Endothelial cell of umbilical vein (primary cell): ENCODE results near the gene PRUNE2. TPM values are rescaled to one million over a fixed set of nuclear protein-coding genes. Genes with fewer than 3 reads are reported as not detected.

Source experiments
- BruUV-seq: library from RNA; stranded (reverse); fragments of 400-500 nt; replicated peaks from 2 replicates; lab custom pipeline; 2021; lab: Mats Ljungman, UMichigan
- CTCF ChIA-PET: fragments of 300-600, 350-600 bp; sonication (Branson Sonifier 250); formaldehyde crosslinking; loops from one replicate; lab custom pipeline; 2021; ENCODE audit warnings: antibody characterized with exemption, inconsistent platforms; lab: Charles Lee
- POLR2A ChIA-PET: fragments of 300-600, 350-600 bp; sonication (Branson Sonifier 250); formaldehyde crosslinking; loops from one replicate; lab custom pipeline; 2021; ENCODE audit warnings: antibody characterized with exemption, inconsistent platforms; lab: Charles Lee
- DNase-seq: peaks from one replicate; pipeline ENCODE4 v3.0.0-alpha.2; 2011; ENCODE audit warnings: low read depth, low spot score
- FAIRE-seq: peaks from 2 replicates; lab custom pipeline; 2011; peaks lifted over from hg19 to GRCh38; lab: Jason Lieb, UNC
- H2AFZ ChIP-seq: 2 replicates; pipeline ENCODE4 v1.6.0; 2012; ENCODE audit warnings: low read depth, low read length, control low read depth, inconsistent platforms
- H3K27ac ChIP-seq: 2 replicates; pipeline ENCODE4 v1.5.1; 2011; ENCODE audit warnings: low read depth, mild to moderate bottlenecking, control low read depth, low read length, moderate library complexity; ENCODE audit not compliant: insufficient read depth
- H3K27me3 ChIP-seq, 2 experiments: 2 replicates each; pipeline versions ENCODE4 v1.6.0 to v1.6.1; 2011; ENCODE audit warnings: low read length in 2 of 2, mixed read lengths in 1 of 2; ENCODE audit not compliant: control insufficient read depth in 2 of 2, insufficient read depth in 2 of 2
- H3K36me3 ChIP-seq, 2 experiments: 2 replicates in 1 of 2; 3 replicates in 1 of 2; pipeline ENCODE4 v1.5.1; 2011; ENCODE audit warnings: low read length in 2 of 2, mild to moderate bottlenecking in 1 of 2, moderate library complexity in 1 of 2; ENCODE audit not compliant: control insufficient read depth in 2 of 2, insufficient read depth in 2 of 2; ENCODE audit errors: extremely low read depth in 1 of 2
- H3K4me1 ChIP-seq: 3 replicates; pipeline ENCODE4 v1.5.1; 2011; ENCODE audit warnings: mild to moderate bottlenecking, low read length; ENCODE audit not compliant: control insufficient read depth, insufficient read depth; ENCODE audit errors: extremely low read depth
- H3K4me2 ChIP-seq: 2 replicates; pipeline ENCODE4 v1.6.1; 2011; ENCODE audit warnings: low read length, control low read depth, mixed read lengths; ENCODE audit not compliant: insufficient read depth
- H3K4me3 ChIP-seq, 3 experiments: fragments of 200-600 bp in 1 of 3; sonication (generic), shearing (Covaris generic) in 1 of 3; replicated peaks in 1 of 3; 2 replicates each; pipeline ENCODE4 v1.5.1; 2011 to 2016; ENCODE audit warnings: control low read depth in 3 of 3, low read length in 3 of 3, mild to moderate bottlenecking in 2 of 3, inconsistent platforms in 1 of 3, low read depth in 1 of 3, moderate library complexity in 1 of 3; ENCODE audit not compliant: insufficient read depth in 1 of 3
- H3K79me2 ChIP-seq: 2 replicates; pipeline ENCODE4 v1.6.0; 2012; ENCODE audit warnings: low read length, inconsistent platforms; ENCODE audit not compliant: control insufficient read depth, insufficient read depth
- H3K9ac ChIP-seq: replicated peaks from 2 replicates; pipeline ENCODE3; 2011; ENCODE audit warnings: low read length, control low read depth; ENCODE audit not compliant: insufficient read depth; ENCODE audit errors: extremely low read depth
- H3K9me1 ChIP-seq: replicated peaks from 3 replicates; pipeline ENCODE4 v1.6.0; 2011; ENCODE audit warnings: mild to moderate bottlenecking, low read length; ENCODE audit not compliant: control insufficient read depth, insufficient read depth; ENCODE audit errors: extremely low read depth
- H3K9me3 ChIP-seq: replicated peaks from 2 replicates; pipeline ENCODE4 v1.5.1; 2012; ENCODE audit warnings: low read length, inconsistent platforms; ENCODE audit not compliant: control insufficient read depth, insufficient read depth
- H4K20me1 ChIP-seq: replicated peaks from 2 replicates; pipeline ENCODE3; 2011; ENCODE audit warnings: mild to moderate bottlenecking, low read length; ENCODE audit not compliant: control insufficient read depth, insufficient read depth; ENCODE audit errors: extremely low read depth
- EZH2 ChIP-seq: IDR thresholded peaks from 2 replicates; pipeline ENCODE4 v1.6.1; 2012; ENCODE audit warnings: borderline replicate concordance, low read depth, mild to moderate bottlenecking, moderate library complexity, low read length, inconsistent platforms; ENCODE audit not compliant: severe bottlenecking
- GATA2 ChIP-seq: IDR thresholded peaks from 2 replicates; pipeline ENCODE4 v1.7.0; 2011; ENCODE audit warnings: low read depth, mild to moderate bottlenecking, moderate library complexity, mixed read lengths, low read length; ENCODE audit not compliant: insufficient read length, insufficient read depth
- MYC ChIP-seq: IDR thresholded peaks from one replicate; pipeline ENCODE4 v1.6.1; 2011; ENCODE audit warnings: mild to moderate bottlenecking, low read depth, low read length
- POLR2A ChIP-seq: IDR thresholded peaks from 2 replicates; pipeline ENCODE4 v1.6.1; 2012; ENCODE audit warnings: low read depth, mild to moderate bottlenecking, control low read depth, low read length
- dilution Hi-C: fragments of 300-500 bp; cut with MboI; formaldehyde crosslinking; loops from one replicate; pipeline ENCODE4 v1.15.0; 2019; ENCODE audit warnings: low sequenced_read_pairs; ENCODE audit not compliant: extremely low pct_ligation_motif_present
- intact Hi-C: fragments of 100-400 bp; cut with micrococcal nuclease; formaldehyde crosslinking; loops from one replicate; pipeline ENCODE4 v1.10.0; 2022
- polyA plus RNA-seq, 4 experiments: library from polyadenylated mRNA; depleted of rRNA in 3 of 4; stranded (reverse) in 3 of 4; unstranded in 1 of 4; fragments of >200 nt; gene quantifications; 2 replicates each; pipeline versions ENCODE4 v1.2.1 to v1.2.3, GENCODE V29; 2011 to 2012; ENCODE audit warnings: missing spikeins in 1 of 4
- total RNA-seq: library from RNA; stranded (reverse); gene quantifications from 2 replicates; pipeline ENCODE4 v1.2.3, GENCODE V29; 2021

Gene PRUNE2
- total and polyA plus RNA-seq, 2 donors (not counting 3 experiments of a cell fraction or from before 2014, with no cell fraction given): 15.8 to 21.7 TPM

DNA sequence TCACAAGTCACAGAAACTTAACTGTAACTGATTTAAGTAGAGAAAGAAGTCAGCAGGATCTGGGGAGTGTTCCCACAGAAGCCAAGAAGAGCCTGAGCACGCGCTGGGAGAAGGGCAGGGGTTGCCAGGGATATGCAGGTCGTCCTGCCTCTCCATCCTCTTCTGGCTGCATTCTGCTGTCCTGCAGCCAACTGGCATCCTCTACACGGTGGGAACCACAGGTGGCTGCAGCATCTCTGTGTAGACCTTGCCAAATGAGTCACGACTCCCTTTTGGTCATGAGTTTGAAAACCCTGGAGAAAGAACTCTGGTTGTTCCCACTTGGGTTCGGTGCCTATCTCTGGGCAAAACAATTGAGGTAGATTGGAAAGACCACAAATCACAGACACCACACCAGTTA lies 180.0 kb downstream of the PRUNE2 start:
- Histone ChIP-seq H3K27me3 (peaks cover 4 to 13% of the 10 kb centered on the region in 2 experiments), H3K9me1 (no peaks in the 10 kb centered on the region), H3K4me1 (no peaks in the 10 kb centered on the region), H3K36me3 (no peaks in the 10 kb centered on the region), H3K9me3 (no peaks in the 10 kb centered on the region), H3K79me2 (no peaks in the 10 kb centered on the region), H3K4me2 (no peak overlapping the region), H3K27ac (no peak overlapping the region), H3K9ac (no peak overlapping the region), H3K4me3 (no peak overlapping the region), H4K20me1 (no peaks in the 10 kb centered on the region), H2AFZ (no peak overlapping the region)
- dilution Hi-C loops (no loop called here), intact Hi-C loops (no loop called here)
- no TSS peak for BruUV-seq
- POLR2A ChIA-PET: no interaction called here
- CTCF ChIA-PET: no interaction called here
- TF ChIP-seq POLR2A: no peak
- no peak for TF ChIP-seq EZH2
- no peak for TF ChIP-seq GATA2
- no peak for DNase-seq
- FAIRE-seq: no peak

DNA sequence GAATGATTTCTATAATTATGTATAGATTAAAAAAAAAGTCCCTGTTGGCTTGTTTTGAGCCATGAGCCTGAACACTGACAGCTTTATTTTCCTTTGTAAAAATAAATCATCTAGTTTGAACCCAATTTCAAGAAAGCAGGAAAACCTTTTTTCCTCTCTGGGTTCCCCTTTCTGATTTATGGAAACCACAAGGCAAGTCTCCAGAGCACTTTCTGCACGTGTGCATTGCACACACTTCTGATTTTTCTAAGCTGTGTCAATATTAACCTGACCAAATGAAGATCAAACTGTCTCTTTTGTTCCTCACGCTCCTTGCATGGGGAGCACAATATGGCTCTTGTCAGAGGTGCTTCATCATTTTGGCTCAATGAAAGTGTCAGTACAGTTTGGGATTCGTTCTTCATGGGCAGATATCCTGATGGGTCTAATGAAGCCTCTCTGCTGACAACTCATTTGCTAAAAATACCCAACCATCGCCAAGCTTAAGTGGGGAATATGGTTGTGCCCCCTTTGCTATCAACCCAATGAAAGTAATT lies 180.8 kb downstream of the PRUNE2 start:
- Histone ChIP-seq H3K27ac (no peak overlapping the region), H3K27me3 (peaks cover 4 to 13% of the 10 kb centered on the region in 2 experiments), H3K9ac (no peak overlapping the region), H3K4me1 (no peaks in the 10 kb centered on the region), H4K20me1 (no peaks in the 10 kb centered on the region), H3K9me3 (no peaks in the 10 kb centered on the region), H3K4me2 (no peak overlapping the region), H3K79me2 (no peaks in the 10 kb centered on the region), H3K36me3 (no peaks in the 10 kb centered on the region), H3K9me1 (no peaks in the 10 kb centered on the region), H3K4me3 (no peak overlapping the region), H2AFZ (no peak overlapping the region)
- intact Hi-C loops (no loop called here), dilution Hi-C loops (no loop called here)
- no TSS peak for BruUV-seq
- POLR2A ChIA-PET: no interaction called here
- FAIRE-seq: no peak
- DNase-seq: no peak
- CTCF ChIA-PET: no interaction called here
- no peak for TF ChIP-seq MYC
- no peak for TF ChIP-seq GATA2
